HEK293T (cell line): ENCODE data around the gene STAT5B.

Experiments
- CTCF ChIA-PET: fragments of 350-600 bp; formaldehyde crosslinking; extraction: SDS; loops from one replicate; lab custom pipeline; 2021; ENCODE audit warnings: antibody characterized with exemption, inconsistent platforms; lab: Yijun Ruan, JAX
- POLR2A ChIA-PET: fragments of 350-600 bp; formaldehyde crosslinking; extraction: SDS; loops from one replicate; lab custom pipeline; 2020; ENCODE audit warnings: antibody characterized with exemption, inconsistent platforms; lab: Yijun Ruan, JAX
- DNase-seq: peaks from one replicate; pipeline ENCODE4 v3.0.0; 2012; ENCODE audit warnings: mixed read lengths; ENCODE audit errors: extremely low spot score
- ARNT ChIP-seq: fragments of 450-650 bp; IDR thresholded peaks from 2 replicates; pipeline ENCODE4 v1.6.1; 2017; ENCODE audit warnings: mild to moderate bottlenecking
- BHLHE40 ChIP-seq: fragments of 450-650 bp; IDR thresholded peaks from 2 replicates; pipeline ENCODE4 v1.6.1; 2016; ENCODE audit warnings: mild to moderate bottlenecking, moderate library complexity, borderline replicate concordance
- CTBP1 ChIP-seq: fragments of 450-650 bp; IDR thresholded peaks from 2 replicates; pipeline ENCODE4 v1.6.1; 2016; ENCODE audit warnings: borderline replicate concordance
- ELF4 ChIP-seq: fragments of 450-650 bp; IDR thresholded peaks from 2 replicates; pipeline ENCODE4 v1.6.1; 2017; ENCODE audit warnings: antibody characterized with exemption
- FOXA1 ChIP-seq: fragments of 450-650 bp; IDR thresholded peaks from 2 replicates; pipeline ENCODE4 v1.6.1; 2016; ENCODE audit warnings: mild to moderate bottlenecking
- FOXK2 ChIP-seq: fragments of 450-650 bp; IDR thresholded peaks from 2 replicates; pipeline ENCODE4 v1.6.1; 2016; ENCODE audit warnings: mild to moderate bottlenecking
- FOXM1 ChIP-seq: fragments of 450-650 bp; IDR thresholded peaks from 2 replicates; pipeline ENCODE4 v1.6.1; 2017; ENCODE audit warnings: mild to moderate bottlenecking, borderline replicate concordance
- HDGF ChIP-seq: fragments of 450-650 bp; IDR thresholded peaks from 2 replicates; pipeline ENCODE4 v1.6.1; 2017; ENCODE audit warnings: antibody characterized with exemption, borderline replicate concordance
- L3MBTL2 ChIP-seq: fragments of 450-650 bp; conservative IDR thresholded peaks from 2 replicates; pipeline ENCODE4 v1.6.1; 2016; ENCODE audit warnings: mild to moderate bottlenecking
- LEF1 ChIP-seq: fragments of 450-650 bp; IDR thresholded peaks from 2 replicates; pipeline ENCODE4 v1.6.1; 2017; ENCODE audit warnings: mild to moderate bottlenecking, borderline replicate concordance
- NFRKB ChIP-seq: fragments of 450-650 bp; IDR thresholded peaks from 2 replicates; pipeline ENCODE4 v1.6.1; 2016; ENCODE audit warnings: mild to moderate bottlenecking, moderate library complexity
- PKNOX1 ChIP-seq: fragments of 450-650 bp; IDR thresholded peaks from 2 replicates; pipeline ENCODE4 v1.6.1; 2016
- SP1 ChIP-seq: fragments of 450-650 bp; IDR thresholded peaks from 2 replicates; pipeline ENCODE4 v1.6.1; 2017
- SUZ12 ChIP-seq: fragments of 450-650 bp; IDR thresholded peaks from 2 replicates; pipeline ENCODE4 v1.6.1; 2016; ENCODE audit warnings: mild to moderate bottlenecking
- TARDBP ChIP-seq: fragments of 450-650 bp; IDR thresholded peaks from 2 replicates; pipeline ENCODE4 v1.6.1; 2016
- ZNF384 ChIP-seq: fragments of 450-650 bp; IDR thresholded peaks from 2 replicates; pipeline ENCODE4 v1.6.1; 2016

Gene STAT5B

GRCh38 chr17:42291129-42291528, 14.9 kb upstream of the STAT5B start:
- TF ChIP-seq FOXM1 = no peak
- TF ChIP-seq SP1 = no peak
- no peak for TF ChIP-seq BHLHE40
- no peak for TF ChIP-seq ELF4
- TF ChIP-seq PKNOX1 = no peak
- TF ChIP-seq ZNF384 = no peak
- TF ChIP-seq L3MBTL2 = no peak
- TF ChIP-seq HDGF = no peak
- TF ChIP-seq NFRKB = no peak
- no peak for TF ChIP-seq FOXA1
- no peak for TF ChIP-seq LEF1
- no peak for TF ChIP-seq CTBP1
- ChIA-PET POLR2A (no interaction called here), CTCF (interaction anchor here (0.9 kb wide), 1 partner anchor 69 kb away, joined by 3 read pairs; no protein-coding TSS in a partner anchor)
- DNase-seq = no peak

GRCh38 chr17:42290577-42290976, 14.4 kb upstream of the STAT5B start:
- POLR2A ChIA-PET = no interaction called here
- no peak for TF ChIP-seq ELF4
- no peak for TF ChIP-seq TARDBP
- TF ChIP-seq PKNOX1 = no peak
- TF ChIP-seq CTBP1 = no peak
- no peak for TF ChIP-seq FOXM1
- TF ChIP-seq HDGF = no peak
- TF ChIP-seq L3MBTL2 = no peak
- TF ChIP-seq FOXK2 = no peak
- no peak for TF ChIP-seq ZNF384
- no peak for TF ChIP-seq SUZ12
- TF ChIP-seq NFRKB = no peak
- TF ChIP-seq ARNT = no peak
- no peak for TF ChIP-seq BHLHE40
- no peak for TF ChIP-seq SP1
- CTCF ChIA-PET = no interaction called here
- no peak for DNase-seq

GRCh38 chr17:42289611-42290181, 13.5 kb upstream of the STAT5B start:
- DNase-seq = no peak
- POLR2A ChIA-PET = no interaction called here
- TF ChIP-seq L3MBTL2 (no peak), SUZ12 (no peak), NFRKB (no peak), ARNT (no peak), CTBP1 (no peak), PKNOX1 (no peak), SP1 (no peak), LEF1 (no peak), FOXK2 (no peak), FOXA1 (no peak), TARDBP (no peak), HDGF (no peak), FOXM1 (no peak), ELF4 (no peak)
- CTCF ChIA-PET = interaction anchor here (1.8 kb wide), 1 partner anchor 67 kb away, joined by 7 read pairs; no protein-coding TSS in a partner anchor

GRCh38 chr17:42288803-42289610, 12.8 kb upstream of the STAT5B start:
- TF ChIP-seq NFRKB (no peak), SUZ12 (no peak), FOXM1 (no peak), BHLHE40 (no peak), FOXK2 (no peak), ZNF384 (no peak), SP1 (no peak), CTBP1 (no peak), ARNT (no peak), LEF1 (no peak), HDGF (no peak), FOXA1 (no peak), L3MBTL2 (no peak), PKNOX1 (no peak), ELF4 (no peak), TARDBP (no peak)
- no peak for DNase-seq
- POLR2A ChIA-PET = no interaction called here
- CTCF ChIA-PET = interaction anchor here (1.8 kb wide), 1 partner anchor 67 kb away, joined by 7 read pairs; no protein-coding TSS in a partner anchor
